Activated CD8-positive, alpha-beta memory T cell treated with anti-CD3 and anti-CD28 coated beads for 24 hours (primary cell): Measurements from ENCODE around the gene PSENEN.

ENCODE experiments used
- DNase-seq: peaks from one replicate; pipeline ENCODE4 v3.0.0-alpha.2; 2020

PSENEN gene

GRCh38 chr19:35734273-35734672 is 11.2 kb upstream of the PSENEN start:
- DNase-seq: no peak

DNA sequence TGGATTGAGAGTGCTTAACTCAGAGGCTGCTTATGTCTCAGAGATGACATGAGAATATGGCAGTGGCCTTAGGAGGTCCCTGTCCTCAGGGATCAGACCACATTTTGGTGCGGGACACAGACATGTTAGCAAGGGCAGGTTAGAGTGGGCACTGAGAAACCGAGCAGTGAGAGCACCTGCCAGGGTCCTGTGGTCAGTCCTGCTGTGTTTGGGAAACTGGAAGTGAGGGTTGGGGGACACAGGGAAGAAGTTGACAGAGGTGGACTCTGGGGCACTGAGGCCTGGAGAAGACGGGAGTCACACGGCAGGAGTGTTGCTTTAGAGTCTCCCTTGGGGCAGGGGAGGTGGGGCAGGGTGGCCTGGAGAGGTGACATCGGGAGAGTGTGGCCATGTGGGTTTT is 10.6 kb upstream of the PSENEN start:
- no peak for DNase-seq

DNA sequence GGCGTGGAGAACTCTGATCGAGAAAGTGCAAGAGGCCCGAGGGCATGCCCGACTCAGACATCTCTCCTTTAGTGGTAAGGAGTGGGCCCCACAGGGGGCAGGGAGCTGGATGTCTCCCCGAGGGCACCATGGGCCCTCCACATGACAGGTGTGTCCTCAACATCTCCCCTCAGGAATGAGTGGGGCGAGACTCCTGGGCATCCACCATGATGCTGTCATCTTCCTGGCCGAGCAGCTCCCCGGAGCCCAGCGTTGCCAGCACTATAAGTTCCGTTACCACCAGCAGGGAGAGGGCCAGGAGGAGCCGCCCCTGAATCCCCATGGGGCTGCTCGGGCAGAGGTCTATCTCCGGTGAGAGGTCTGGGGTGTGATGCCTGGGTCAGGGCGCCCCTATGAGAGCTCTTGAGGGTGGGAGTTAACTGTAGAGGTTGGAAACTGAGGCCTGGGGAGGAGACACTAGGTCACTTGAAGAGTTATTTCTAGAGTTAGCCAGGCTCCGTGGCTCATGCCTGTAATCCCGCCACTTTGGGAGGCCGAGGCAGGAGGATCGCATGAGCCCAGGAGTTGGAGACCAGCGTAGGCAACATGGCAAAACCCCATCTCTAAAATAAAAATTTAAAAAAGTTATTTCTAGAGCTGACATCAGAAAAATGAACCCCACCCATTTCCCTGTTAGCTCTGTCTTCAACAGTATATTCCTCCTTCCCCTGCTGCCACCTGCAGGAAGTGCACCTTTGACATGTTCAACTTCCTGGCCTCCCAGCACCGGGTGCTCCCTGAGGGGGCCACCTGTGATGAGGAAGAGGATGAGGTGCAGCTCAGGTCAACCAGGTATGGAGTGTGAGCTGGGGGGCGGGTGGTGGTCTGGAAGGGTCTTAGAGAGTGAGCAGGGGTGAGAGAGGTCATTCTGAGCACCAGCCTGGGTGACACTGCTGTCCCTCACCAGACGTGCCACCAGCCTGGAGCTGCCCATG is 8.3 kb upstream of the PSENEN start:
- DNase-seq: no peak

DNA sequence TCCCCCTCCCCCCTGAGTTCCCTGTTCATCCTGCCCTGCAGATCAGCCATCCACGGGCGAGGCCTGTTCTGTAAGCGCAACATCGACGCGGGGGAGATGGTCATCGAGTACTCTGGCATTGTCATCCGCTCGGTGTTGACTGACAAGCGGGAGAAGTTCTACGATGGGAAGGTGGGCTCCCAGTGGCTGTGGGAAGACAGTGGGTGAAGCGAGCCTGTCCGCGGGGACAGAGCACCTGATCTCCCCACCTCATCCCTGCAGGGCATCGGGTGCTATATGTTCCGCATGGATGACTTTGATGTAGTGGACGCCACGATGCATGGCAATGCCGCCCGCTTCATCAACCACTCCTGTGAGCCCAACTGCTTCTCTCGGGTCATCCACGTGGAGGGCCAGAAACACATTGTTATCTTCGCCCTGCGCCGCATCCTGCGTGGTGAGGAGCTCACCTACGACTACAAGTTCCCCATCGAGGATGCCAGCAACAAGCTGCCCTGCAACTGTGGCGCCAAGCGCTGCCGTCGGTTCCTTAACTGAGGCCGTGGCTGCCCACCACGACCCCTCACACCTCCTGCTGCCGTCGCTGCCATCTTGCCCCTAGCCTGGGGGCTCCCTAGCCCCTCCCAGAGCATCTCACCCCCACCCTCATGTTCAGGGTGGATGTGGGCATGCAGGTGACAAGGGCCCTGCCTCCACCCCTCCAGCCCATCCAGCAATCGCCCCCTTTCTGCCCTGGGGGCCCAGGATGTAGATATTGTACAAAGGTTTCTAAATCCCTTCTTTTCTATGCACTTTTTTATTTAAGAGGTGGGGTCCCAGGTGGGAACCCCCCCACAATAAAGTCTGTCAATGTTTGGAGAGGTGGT is 7.2 kb upstream of the PSENEN start:
- no peak for DNase-seq

GRCh38 chr19:35738887-35739229 is 6.6 kb upstream of the PSENEN start:
- DNase-seq: no peak

DNA sequence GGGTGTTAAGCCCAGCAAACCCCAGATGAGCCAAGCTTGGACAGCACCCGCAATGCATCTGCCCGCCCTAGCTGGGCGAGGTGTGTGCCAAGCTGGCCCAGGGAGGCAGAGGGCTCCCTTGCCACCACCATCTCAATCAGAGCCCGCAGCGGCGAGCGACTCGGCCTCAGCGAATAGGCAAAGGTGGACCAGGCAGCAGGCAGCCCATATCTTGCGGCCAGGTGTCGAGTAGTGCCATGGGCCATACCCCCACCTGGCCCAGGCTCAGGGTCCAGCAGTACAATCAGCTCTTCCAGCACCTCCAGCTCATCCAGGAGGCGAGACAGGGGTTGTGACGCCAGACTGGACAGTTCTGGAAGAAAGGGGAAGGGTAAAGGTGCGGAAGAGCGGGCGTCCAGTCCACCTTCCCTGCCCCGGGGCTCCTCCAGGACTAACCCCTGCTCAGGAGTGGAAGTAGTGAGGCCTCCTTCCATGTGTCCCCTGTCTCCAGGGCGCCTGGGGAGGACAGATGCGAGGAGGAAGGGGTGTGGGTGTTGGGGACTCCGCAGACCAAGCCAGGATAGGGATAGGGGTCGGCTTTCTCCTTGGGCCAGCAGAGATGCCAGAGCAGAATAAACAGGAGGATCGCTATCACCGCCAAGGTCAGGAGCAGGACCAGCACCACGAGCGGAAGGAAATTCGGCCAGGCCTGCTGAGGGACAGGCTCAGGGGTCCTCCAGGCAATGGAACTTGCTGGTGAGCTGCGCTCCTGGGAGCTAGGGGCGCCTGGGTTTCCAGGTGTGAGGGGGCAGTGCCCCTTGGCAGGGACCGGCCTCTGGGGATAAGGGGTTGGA is 6.0 kb upstream of the PSENEN start:
- DNase-seq: peak; percentile 66

- DNase-seq: no peak
Observed at GRCh38 chr19:35740108-35740422, 5.4 kb upstream of the PSENEN start.

- peak; percentile 96 for DNase-seq
Observed at GRCh38 chr19:35740423-35741202, 4.8 kb upstream of the PSENEN start.

DNA sequence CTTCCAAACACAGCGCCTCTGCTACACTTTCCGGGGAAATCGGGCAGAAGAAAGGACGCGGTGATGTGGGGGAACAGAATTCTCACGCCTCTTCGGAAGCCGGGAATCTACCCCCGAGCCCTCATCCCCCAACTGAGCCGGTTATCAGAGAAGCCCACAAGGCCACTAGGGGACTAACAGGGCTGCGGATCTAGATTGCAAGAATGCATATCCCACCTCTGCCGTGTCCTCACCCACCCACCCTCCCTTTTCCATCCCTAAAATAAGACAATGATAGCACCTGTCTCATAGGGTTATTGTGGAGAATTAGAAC is 4.3 kb upstream of the PSENEN start:
- no peak for DNase-seq

GRCh38 chr19:35742121-35742724 is 3.2 kb upstream of the PSENEN start, which contains the start of gene IGFLR1:
IGFLR1 (minus strand) TSS chr19:35742452; CDS start chr19:35741180, 1,272 bp downstream.
- peak; percentile 88 for DNase-seq

DNA sequence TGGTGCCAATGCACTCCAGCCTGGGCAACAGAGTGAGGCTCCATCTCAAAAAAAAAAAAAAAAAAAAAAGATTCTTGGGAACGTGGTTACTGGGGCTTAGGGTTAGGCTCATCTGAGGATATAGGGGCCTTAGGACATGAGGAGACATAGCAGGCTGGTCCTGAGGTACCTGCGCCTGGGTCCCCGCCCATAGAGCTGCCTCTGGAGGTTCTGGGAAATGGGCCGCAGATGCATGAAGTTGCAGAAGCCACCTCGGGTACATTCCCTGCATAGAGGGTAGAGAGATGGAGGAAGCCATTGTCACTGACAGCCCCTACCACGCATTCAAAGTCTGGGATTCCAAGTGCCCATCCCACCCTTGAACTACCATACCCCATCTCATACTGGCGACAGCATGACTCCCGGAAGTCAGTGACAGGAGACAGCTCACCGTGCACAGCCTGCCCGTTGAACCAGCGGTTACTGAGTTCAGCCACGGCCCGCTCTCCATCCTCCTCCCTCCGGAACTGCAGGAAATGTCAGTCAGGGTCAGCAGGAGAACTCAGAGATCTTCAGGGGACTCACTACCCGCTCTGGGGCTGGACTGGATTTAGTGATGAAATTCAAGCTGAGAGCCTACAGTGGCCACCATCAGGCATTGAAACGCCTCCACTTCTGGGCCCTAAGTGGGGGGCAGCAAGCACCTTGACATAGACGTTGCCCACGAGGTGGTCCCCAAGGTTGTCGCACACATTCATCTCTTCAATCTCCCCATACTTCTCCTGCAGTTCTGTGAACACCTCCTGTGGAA is 1.6 kb upstream of the PSENEN start:
- DNase-seq: no peak

DNA sequence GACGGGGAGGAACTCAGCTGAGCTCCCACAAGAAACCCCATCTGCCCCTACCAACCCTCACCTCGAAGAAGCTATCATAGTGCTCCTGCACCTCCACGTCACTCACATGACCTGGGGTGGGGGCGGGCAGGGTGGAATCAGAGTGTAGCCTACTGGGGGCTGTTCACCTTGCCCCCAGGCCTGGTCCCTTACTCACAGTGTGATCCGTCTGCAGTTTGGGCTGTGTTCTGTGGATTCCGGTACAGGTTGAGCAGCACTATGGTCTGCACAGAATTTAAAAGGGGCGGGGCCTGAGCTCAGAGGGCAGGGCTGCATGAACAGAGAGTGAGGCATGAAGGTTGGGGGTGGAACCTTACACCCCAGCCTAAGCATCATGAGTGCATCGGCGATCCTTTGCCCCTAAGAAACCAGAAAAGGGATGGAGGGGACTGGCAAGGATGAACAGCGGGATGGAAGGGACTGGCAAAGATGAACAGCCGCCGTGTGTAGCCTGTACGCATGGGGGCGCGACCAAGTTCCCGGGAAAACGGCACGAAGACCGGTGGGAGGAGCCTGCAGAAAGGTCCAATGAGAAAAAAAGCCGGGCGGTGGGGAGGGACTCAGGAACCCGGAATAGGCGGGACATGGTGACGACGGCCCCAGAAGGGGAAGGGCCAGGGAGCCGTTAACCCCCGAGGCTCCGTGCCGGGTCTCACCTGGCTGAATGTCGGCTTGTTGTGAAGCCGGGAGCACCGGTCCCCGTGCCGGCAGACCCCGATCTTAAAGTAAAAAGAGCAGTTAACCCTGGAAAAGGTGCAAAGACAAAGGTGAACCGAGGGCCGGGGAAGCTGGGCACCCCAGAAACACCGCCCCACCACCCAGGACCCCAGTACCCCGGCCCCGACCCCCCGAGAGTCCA is 772 bp upstream of the PSENEN start:
- DNase-seq: peak; percentile 96

- no peak for DNase-seq
Observed at GRCh38 chr19:35746087-35746462, 624 bp downstream of the PSENEN start.

DNA sequence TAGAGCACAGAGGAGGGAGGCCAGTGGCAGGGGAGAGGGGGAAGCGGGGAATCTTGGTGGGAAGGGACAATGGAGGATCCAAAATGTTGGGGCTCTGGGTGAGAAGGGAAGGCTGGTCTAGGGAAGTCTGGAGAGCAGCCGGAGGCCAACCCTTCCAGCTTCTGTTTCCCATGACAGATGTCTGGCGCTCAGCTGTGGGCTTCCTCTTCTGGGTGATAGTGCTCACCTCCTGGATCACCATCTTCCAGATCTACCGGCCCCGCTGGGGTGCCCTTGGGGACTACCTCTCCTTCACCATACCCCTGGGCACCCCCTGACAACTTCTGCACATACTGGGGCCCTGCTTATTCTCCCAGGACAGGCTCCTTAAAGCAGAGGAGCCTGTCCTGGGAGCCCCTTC is 1.1 kb downstream of the PSENEN start:
- no peak for DNase-seq

GRCh38 chr19:35748106-35749020 is 2.9 kb downstream of the PSENEN start, which contains the start of gene LIN37:
LIN37 (plus strand) TSS chr19:35748576; CDS start chr19:35748725, 149 bp downstream.
- DNase-seq: peak; percentile 98

DNA sequence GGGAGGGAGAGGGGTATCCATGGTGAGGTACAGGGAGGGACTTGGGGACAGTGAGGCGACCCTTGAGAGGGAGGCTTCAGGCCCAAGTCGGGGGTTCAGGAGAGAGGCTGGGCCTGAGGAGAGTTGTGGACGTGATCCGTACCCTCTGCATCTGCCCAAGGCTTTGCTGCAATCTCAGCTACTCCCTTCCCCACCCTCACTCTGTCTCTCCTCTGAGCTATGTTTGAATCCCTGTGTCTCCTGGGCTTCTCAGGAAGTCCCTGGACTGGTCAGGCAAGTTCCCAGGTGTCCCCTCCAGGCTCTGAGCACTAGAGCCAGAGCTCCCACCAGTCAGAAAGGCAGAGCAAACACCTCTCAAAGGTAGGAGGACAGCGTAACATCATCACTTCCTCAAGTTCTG is 4.7 kb downstream of the PSENEN start:
- DNase-seq: no peak

- no peak for DNase-seq
Observed at GRCh38 chr19:35751839-35752745, 6.6 kb downstream of the PSENEN start.
